22Rv1 (cell line): ENCODE measurements around the gene HBS1L.

ENCODE experiments used
- ZFX ChIP-seq: fragments of 450-650 bp; IDR thresholded peaks from 2 replicates; pipeline ENCODE4 v1.6.1; 2017; ENCODE audit warnings: antibody characterized with exemption, borderline replicate concordance
- TF ChIP-seq, protein P1 (sequence below): fragments of 450-650 bp; IDR thresholded peaks from 2 replicates; pipeline ENCODE4 v1.5.1; 2017; ENCODE audit warnings: mild to moderate bottlenecking

DNA sequence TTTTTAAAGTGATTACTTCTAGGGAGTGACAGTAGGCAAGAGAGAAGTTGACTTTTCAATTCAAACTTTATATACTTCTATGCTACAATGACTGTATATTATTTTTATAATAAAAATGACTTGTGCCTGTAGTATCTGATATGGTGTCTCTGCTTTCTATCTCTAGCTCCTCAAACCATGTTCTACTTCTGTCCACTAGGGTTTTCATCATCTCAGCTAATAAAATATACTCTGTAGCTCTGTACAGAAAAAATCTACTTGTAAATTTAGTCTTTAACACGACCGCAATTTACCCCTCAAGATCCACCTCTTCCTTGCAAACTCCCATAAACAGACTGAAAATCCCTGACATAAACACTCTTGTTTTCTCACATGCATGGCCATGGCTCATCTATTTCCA, 42.3 kb downstream of the HBS1L start:
- TF ChIP-seq, protein P1, sequence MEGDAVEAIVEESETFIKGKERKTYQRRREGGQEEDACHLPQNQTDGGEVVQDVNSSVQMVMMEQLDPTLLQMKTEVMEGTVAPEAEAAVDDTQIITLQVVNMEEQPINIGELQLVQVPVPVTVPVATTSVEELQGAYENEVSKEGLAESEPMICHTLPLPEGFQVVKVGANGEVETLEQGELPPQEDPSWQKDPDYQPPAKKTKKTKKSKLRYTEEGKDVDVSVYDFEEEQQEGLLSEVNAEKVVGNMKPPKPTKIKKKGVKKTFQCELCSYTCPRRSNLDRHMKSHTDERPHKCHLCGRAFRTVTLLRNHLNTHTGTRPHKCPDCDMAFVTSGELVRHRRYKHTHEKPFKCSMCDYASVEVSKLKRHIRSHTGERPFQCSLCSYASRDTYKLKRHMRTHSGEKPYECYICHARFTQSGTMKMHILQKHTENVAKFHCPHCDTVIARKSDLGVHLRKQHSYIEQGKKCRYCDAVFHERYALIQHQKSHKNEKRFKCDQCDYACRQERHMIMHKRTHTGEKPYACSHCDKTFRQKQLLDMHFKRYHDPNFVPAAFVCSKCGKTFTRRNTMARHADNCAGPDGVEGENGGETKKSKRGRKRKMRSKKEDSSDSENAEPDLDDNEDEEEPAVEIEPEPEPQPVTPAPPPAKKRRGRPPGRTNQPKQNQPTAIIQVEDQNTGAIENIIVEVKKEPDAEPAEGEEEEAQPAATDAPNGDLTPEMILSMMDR = no peak
- no peak for TF ChIP-seq ZFX
